H1 (cell line): Measurements from ENCODE around the gene KRT3. TPM values are rescaled to one million over a fixed set of nuclear protein-coding genes. Genes with fewer than 3 reads are reported as not detected.

Experiments
- MAX ChIP-seq: IDR thresholded peaks from 2 replicates; pipeline ENCODE4 v1.6.1; 2012; ENCODE audit warnings: inconsistent platforms
- RNF2 ChIP-seq: fragments of 200-900, 300-1000 bp; sonication (generic); IDR thresholded peaks from 2 replicates; pipeline ENCODE4 v1.7.1; 2016; ENCODE audit warnings: borderline replicate concordance, low read depth, mild to moderate bottlenecking, antibody characterized with exemption, low read length; ENCODE audit not compliant: poor library complexity, severe bottlenecking; ENCODE audit errors: missing control alignments
- SP2 ChIP-seq: IDR thresholded peaks from 2 replicates; pipeline ENCODE4 v1.6.1; 2012; ENCODE audit warnings: mild to moderate bottlenecking, low read length, inconsistent platforms
- TAF7 ChIP-seq: optimal IDR thresholded peaks from 2 replicates; pipeline ENCODE3; 2011; ENCODE audit warnings: low read depth, mild to moderate bottlenecking, inconsistent platforms, low read length, moderate library complexity, borderline replicate concordance
- polyA plus RNA-seq, 7 experiments: library from polyadenylated mRNA; depleted of rRNA in 3 of 7; stranded (reverse) in 5 of 7; unstranded in 2 of 7; fragments of >200 nt in 5 of 7; fragments of 200-250 nt in 2 of 7; gene quantifications; 1 replicate in 5 of 7; 2 replicates in 1 of 7; 4 replicates in 1 of 7; pipeline versions ENCODE4 v1.2.1 to v1.2.3, GENCODE V29; 2011 to 2013; ENCODE audit warnings: missing spikeins in 2 of 7, mixed read lengths in 2 of 7
- total RNA-seq: library from RNA; stranded (reverse); fragmentation: NEBNext Ultra II Directional; extraction: Animal tissue kit (Norgen Biotek cat#: 25700); gene quantifications from 2 replicates; pipeline ENCODE4 v1.2.1, GENCODE V29; 2021
- TF ChIP-seq, protein P1 (sequence below), 3 experiments: IDR thresholded peaks; 1 replicate in 2 of 3; 2 replicates in 1 of 3; pipeline versions ENCODE4 v1.5.1 to v1.6.1; 2011; ENCODE audit warnings: low read length in 3 of 3, mild to moderate bottlenecking in 3 of 3, inconsistent platforms in 2 of 3, low read depth in 1 of 3, moderate library complexity in 1 of 3; ENCODE audit not compliant: insufficient read depth in 1 of 3; ENCODE audit errors: control extremely low read depth in 1 of 3

The KRT3 gene
- total and polyA plus RNA-seq, 2 of the 8 experiments (the other 6 are each of a cell fraction or from before 2014, with no cell fraction given) = not detected

GRCh38 chr12:52759218-52759617 is 36.7 kb downstream of the KRT3 start (continued):
- TF ChIP-seq RNF2 (no peak), MAX (no peak), SP2 (no peak), TAF7 (no peak)
- TF ChIP-seq, protein P1, sequence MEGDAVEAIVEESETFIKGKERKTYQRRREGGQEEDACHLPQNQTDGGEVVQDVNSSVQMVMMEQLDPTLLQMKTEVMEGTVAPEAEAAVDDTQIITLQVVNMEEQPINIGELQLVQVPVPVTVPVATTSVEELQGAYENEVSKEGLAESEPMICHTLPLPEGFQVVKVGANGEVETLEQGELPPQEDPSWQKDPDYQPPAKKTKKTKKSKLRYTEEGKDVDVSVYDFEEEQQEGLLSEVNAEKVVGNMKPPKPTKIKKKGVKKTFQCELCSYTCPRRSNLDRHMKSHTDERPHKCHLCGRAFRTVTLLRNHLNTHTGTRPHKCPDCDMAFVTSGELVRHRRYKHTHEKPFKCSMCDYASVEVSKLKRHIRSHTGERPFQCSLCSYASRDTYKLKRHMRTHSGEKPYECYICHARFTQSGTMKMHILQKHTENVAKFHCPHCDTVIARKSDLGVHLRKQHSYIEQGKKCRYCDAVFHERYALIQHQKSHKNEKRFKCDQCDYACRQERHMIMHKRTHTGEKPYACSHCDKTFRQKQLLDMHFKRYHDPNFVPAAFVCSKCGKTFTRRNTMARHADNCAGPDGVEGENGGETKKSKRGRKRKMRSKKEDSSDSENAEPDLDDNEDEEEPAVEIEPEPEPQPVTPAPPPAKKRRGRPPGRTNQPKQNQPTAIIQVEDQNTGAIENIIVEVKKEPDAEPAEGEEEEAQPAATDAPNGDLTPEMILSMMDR (IDR thresholded peaks at IDR 0.05; ENCODE audit: control extremely low read depth in 1 of 3, insufficient read depth in 1 of 3, low read depth in 1 of 3, low read length in 3 of 3) = no peak
